GM12891 (cell line): ENCODE measurements around the gene FUCA1.

Experiments used
- PAX5 ChIP-seq: IDR thresholded peaks from 2 replicates; pipeline ENCODE4 v1.6.1; 2011; ENCODE audit warnings: low read length, moderate library complexity, mild to moderate bottlenecking; ENCODE audit not compliant: insufficient read depth, severe bottlenecking
- POLR2A ChIP-seq: IDR thresholded peaks from 2 replicates; pipeline ENCODE4 v1.6.1; 2011; ENCODE audit warnings: low read depth, low read length, control low read depth
- POLR2AphosphoS5 ChIP-seq: IDR thresholded peaks from 2 replicates; pipeline ENCODE4 v1.6.1; 2011; ENCODE audit warnings: low read depth, low read length, control low read depth
- SPI1 ChIP-seq: IDR thresholded peaks from 2 replicates; pipeline ENCODE4 v1.6.1; 2011; ENCODE audit warnings: low read depth, low read length, control low read depth
- TAF1 ChIP-seq: IDR thresholded peaks from 2 replicates; pipeline ENCODE4 v1.6.1; 2011; ENCODE audit warnings: low read depth, low read length, control low read depth

- TF ChIP-seq PAX5 (no peak), POLR2A (no peak), POLR2AphosphoS5 (no peak), TAF1 (no peak), SPI1 (no peak)
Measured at GRCh38 chr1:23872421-23872820, 4.3 kb upstream of the FUCA1 start.
